ENCODE measurements around the gene IGHMBP2.

DNA sequence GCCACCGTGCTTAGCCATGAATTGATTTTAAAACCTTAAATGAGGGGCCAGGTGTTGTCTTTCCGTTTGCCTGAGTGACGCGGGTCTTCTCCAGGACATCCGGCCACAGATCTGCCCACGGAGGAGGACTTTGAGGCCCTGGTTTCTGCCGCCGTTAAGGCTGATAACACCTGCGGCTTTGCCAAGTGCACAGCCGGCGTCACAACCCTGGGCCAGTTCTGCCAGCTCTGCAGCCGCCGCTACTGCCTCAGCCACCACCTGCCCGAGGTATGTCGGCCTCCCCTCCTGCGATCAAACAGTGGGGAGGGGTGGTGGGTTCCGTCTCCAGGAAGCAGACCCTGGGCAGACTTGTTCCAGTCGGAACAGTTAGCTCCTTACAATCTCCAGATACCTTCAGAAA, 34.4 kb downstream of the IGHMBP2 start:
- TF ChIP-seq, protein P1, sequence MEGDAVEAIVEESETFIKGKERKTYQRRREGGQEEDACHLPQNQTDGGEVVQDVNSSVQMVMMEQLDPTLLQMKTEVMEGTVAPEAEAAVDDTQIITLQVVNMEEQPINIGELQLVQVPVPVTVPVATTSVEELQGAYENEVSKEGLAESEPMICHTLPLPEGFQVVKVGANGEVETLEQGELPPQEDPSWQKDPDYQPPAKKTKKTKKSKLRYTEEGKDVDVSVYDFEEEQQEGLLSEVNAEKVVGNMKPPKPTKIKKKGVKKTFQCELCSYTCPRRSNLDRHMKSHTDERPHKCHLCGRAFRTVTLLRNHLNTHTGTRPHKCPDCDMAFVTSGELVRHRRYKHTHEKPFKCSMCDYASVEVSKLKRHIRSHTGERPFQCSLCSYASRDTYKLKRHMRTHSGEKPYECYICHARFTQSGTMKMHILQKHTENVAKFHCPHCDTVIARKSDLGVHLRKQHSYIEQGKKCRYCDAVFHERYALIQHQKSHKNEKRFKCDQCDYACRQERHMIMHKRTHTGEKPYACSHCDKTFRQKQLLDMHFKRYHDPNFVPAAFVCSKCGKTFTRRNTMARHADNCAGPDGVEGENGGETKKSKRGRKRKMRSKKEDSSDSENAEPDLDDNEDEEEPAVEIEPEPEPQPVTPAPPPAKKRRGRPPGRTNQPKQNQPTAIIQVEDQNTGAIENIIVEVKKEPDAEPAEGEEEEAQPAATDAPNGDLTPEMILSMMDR (conservative IDR thresholded peaks at IDR 0.05; ENCODE audit: low read depth, low read length) = no peak
- no peak for TF ChIP-seq EZH2 (IDR thresholded peaks at IDR 0.05; ENCODE audit: borderline replicate concordance, low read depth, low read length, poor library complexity, severe bottlenecking)
